ENCODE measurements around the gene REV3L.

REV3L gene

DNA sequence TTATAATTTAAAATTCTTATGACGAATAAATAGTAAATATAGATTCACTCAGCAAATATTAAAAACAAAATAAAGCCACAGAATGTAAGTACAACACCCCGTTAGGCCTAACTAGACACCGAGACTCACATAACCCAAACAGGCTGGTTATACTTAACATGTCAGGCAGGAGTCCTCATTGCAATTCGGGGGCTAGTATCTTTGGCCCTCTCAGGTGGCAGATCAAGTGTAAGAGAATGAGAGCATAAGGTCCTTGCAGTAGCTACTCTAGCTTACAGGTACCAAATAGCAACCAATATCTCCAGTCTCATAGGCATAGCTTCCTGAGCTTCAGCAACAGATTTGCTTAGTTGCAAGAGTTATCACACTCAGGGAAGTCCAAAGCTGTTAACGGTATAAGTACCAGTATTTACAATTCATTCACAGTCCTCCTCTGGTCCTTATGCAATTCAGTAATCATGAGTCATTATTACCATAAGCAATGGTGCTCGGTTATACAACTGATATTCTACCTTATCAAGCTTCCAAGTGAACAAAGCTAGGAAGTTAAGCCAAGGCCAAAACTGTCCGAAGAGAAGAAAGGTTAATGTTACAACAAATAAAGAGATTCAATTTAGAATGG is 20.1 kb downstream of the REV3L start:
- H3K27ac ChIP-seq = no peak overlapping the region
- TF ChIP-seq, protein P1, sequence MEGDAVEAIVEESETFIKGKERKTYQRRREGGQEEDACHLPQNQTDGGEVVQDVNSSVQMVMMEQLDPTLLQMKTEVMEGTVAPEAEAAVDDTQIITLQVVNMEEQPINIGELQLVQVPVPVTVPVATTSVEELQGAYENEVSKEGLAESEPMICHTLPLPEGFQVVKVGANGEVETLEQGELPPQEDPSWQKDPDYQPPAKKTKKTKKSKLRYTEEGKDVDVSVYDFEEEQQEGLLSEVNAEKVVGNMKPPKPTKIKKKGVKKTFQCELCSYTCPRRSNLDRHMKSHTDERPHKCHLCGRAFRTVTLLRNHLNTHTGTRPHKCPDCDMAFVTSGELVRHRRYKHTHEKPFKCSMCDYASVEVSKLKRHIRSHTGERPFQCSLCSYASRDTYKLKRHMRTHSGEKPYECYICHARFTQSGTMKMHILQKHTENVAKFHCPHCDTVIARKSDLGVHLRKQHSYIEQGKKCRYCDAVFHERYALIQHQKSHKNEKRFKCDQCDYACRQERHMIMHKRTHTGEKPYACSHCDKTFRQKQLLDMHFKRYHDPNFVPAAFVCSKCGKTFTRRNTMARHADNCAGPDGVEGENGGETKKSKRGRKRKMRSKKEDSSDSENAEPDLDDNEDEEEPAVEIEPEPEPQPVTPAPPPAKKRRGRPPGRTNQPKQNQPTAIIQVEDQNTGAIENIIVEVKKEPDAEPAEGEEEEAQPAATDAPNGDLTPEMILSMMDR (conservative IDR thresholded peaks at IDR 0.05) = no peak

DNA sequence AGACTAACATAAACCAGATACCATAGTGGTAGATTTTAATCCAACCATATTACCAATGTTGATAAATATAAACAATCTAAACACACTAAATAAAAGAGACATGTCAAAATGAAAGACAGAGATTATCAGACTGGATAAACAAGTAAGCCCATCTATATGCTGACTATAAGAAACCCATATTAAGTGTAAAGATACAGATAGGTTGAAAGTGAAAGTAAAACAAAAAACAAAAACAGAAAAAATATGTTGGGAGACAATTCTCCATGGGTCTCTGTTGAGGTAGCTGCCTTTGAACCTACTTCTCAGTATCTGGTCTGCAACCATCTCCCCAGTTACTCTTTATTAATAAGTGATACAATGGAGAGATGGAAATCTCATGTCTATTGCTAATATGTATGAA is 21.2 kb downstream of the REV3L start:
- H3K27ac ChIP-seq = no peak overlapping the region
- TF ChIP-seq, protein P1 (conservative IDR thresholded peaks at IDR 0.05) = no peak

DNA sequence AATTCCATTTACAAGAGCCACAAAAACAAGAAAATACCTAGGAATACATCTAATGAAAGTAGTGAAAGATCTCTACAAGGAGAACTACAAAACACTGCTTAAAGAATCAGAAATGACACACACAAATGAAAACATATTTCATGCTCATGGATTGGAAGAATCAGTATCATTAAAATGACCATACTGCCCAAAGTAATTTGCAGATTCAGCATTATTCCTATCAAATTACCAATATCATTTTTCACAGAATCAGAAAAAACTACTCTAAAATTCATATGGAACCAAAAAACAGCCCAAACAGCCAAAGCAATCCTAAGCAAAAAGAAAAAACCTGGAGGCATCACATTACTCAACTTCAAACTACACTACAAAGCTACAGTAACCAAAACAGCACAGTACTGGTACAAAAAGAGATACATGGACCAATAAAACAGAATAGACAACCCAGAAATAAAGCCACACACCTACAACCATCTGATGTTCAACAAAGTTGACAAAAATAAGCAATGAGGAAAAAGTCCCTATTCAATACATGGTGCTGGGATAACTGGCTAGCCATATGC is 24.3 kb downstream of the REV3L start:
- no peak overlapping the region for H3K27ac ChIP-seq
- TF ChIP-seq, protein P1 (conservative IDR thresholded peaks at IDR 0.05) = no peak

DNA sequence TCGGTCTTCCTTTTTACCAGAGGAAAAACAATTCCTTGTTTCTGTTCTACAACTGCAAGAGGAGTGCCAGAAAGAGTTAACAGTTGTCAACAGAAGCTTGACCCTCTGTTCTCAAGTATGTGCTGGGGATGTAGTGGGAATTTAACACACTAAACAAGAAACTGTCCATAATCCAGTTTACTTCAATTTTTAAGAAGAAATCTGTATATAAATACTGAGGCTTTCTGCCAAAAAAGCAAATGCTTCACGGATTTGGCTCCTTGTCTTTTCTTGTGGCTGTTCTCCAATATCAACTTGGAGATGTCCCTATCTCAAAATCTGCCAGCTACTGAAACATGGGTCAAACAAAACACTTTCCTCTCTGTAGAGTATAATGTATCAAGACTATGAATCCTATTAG is 26.8 kb downstream of the REV3L start:
- TF ChIP-seq, protein P1 (conservative IDR thresholded peaks at IDR 0.05) = no peak
- peak overlapping the region; percentile 78 for H3K27ac ChIP-seq

DNA sequence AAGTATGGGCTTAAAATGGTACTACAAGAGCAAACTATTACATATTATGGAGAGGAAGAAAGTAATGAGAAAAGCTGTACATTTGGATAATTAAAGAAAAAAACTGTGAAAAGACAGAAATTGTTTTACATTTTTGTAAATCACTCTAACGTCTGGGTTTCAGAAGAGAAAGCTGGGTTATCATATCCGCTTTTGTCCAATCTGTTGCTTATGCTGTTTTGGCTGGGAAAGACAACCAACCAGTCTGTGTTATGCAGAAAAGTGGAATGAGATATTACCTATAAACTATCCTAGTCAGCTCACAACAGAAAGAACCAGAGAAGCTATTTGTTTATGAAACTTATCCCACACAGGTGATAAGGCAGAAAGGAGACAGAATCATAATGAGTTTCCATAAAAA is 32.4 kb downstream of the REV3L start:
- TF ChIP-seq, protein P1 (conservative IDR thresholded peaks at IDR 0.05) = no peak
- no peak overlapping the region for H3K27ac ChIP-seq

DNA sequence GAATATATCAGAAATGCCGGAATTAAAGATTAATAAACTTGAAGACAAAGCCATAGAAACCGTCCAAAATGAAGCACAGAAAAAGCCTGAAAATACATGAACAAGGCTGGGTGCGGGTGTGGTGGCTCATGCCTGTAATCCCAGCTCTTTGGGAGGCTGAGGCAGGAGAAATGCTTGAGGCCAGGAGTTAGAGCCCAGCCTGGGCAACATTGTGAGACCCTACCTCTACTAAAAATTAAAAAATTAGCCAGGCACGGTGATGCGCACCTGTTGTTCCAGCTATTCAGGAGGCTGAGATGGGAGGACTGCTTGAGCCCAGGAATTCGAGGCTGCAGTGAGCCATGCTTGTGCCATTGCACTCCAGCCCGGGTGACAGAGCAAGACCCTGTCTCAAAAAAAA is 32.9 kb downstream of the REV3L start:
- H3K27ac ChIP-seq = no peak overlapping the region
- TF ChIP-seq, protein P1 (conservative IDR thresholded peaks at IDR 0.05) = no peak

DNA sequence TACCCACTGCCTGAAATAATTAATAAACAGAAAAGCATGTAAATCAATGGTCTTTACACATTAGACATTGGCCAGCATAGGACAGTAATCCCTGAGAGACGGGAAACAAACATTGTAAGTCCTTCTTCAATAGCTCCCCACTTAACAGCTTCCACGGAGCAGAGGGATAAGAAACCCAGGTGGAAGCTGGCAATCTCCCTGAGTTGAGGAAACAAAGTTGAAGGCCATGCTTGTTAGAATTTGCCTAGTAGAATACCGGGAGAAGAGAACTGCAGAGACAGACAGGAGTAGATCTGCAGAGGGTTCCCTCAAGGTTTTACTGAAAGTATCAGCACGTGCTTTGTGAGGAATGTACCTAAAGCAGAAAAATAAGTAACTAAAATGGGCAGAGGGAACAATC is 33.9 kb downstream of the REV3L start:
- TF ChIP-seq, protein P1 (conservative IDR thresholded peaks at IDR 0.05) = no peak
- no peak overlapping the region for H3K27ac ChIP-seq
